HepG2 (cell line): ENCODE results near the gene MARK2. TPM values are rescaled to one million over a fixed set of nuclear protein-coding genes. Genes with fewer than 3 reads are reported as not detected.

ENCODE experiments used
- LCORL ChIP-seq, 2 experiments: fragments of 450-650 bp in 1 of 2; sonication (generic) in 1 of 2; formaldehyde crosslinking in 1 of 2; IDR thresholded peaks; 2 replicates each; pipeline versions ENCODE4 v1.5.0 to v1.6.1; 2017 to 2020; ENCODE audit warnings: antibody characterized with exemption in 1 of 2, missing genetic modification reagents in 1 of 2
- NAIF1 ChIP-seq: sonication (generic); formaldehyde crosslinking; IDR thresholded peaks from 2 replicates; pipeline ENCODE4 v1.5.0; 2020; ENCODE audit warnings: mild to moderate bottlenecking, missing genetic modification reagents, borderline replicate concordance
- NONO ChIP-seq, 2 experiments: fragments of 450-650 bp in 1 of 2; sonication (generic) in 1 of 2; formaldehyde crosslinking in 1 of 2; IDR thresholded peaks in 1 of 2; conservative IDR thresholded peaks in 1 of 2; 2 replicates each; pipeline versions ENCODE4 v1.6.1 to v1.8.0; 2017 to 2022; ENCODE audit warnings: mild to moderate bottlenecking in 1 of 2, missing genetic modification reagents in 1 of 2, moderate library complexity in 1 of 2
- SALL2 ChIP-seq: sonication (generic); formaldehyde crosslinking; IDR thresholded peaks from 2 replicates; pipeline ENCODE4 v1.8.1; 2023; ENCODE audit warnings: mild to moderate bottlenecking, missing genetic modification reagents, inconsistent platforms
- SOX5 ChIP-seq: IDR thresholded peaks from 2 replicates; pipeline ENCODE4 v1.6.1; 2016; ENCODE audit warnings: borderline replicate concordance
- SUZ12 ChIP-seq: fragments of 150-350 bp; IDR thresholded peaks from 2 replicates; pipeline ENCODE4 v1.6.1; 2014; ENCODE audit warnings: low read depth, low read length
- TARDBP ChIP-seq: sonication (generic); formaldehyde crosslinking; IDR thresholded peaks from 2 replicates; pipeline ENCODE4 v1.8.0; 2022; ENCODE audit warnings: mild to moderate bottlenecking, missing genetic modification reagents
- ZNF451 ChIP-seq: sonication (generic); formaldehyde crosslinking; IDR thresholded peaks from 2 replicates; pipeline ENCODE4 v1.5.0; 2020; ENCODE audit warnings: mild to moderate bottlenecking, missing genetic modification reagents
- ZNF83 ChIP-seq: sonication (generic); formaldehyde crosslinking; IDR thresholded peaks from 2 replicates; pipeline ENCODE4 v1.4.0; 2020; ENCODE audit warnings: missing genetic modification reagents, mild to moderate bottlenecking, borderline replicate concordance
- polyA plus RNA-seq, 8 experiments: library from polyadenylated mRNA; depleted of rRNA in 3 of 8; stranded (reverse) in 7 of 8; unstranded in 1 of 8; fragments of >200 nt; fragmentation: Illumina TruSeq in 4 of 8; extraction: Trizol in 4 of 8; gene quantifications; 2 replicates each; pipeline versions ENCODE4 v1.2.1 to v1.2.3, GENCODE V29; 2011 to 2016; ENCODE audit warnings: low read depth in 4 of 8, missing spikeins in 1 of 8, mixed read lengths in 1 of 8; ENCODE audit not compliant: insufficient read depth in 1 of 8
- total RNA-seq, 5 experiments: library from RNA; depleted of rRNA; stranded (reverse); fragments of >200 nt; fragmentation: Illumina TruSeq; extraction: Trizol; gene quantifications; 2 replicates each; pipeline ENCODE4 v1.2.3, GENCODE V29; 2016; ENCODE audit warnings: low read depth in 1 of 5
- TF ChIP-seq, protein P1 (sequence below): sonication (generic); formaldehyde crosslinking; IDR thresholded peaks from 2 replicates; pipeline ENCODE4 v1.4.0; 2020; ENCODE audit warnings: mild to moderate bottlenecking, low read depth, missing genetic modification reagents
- TF ChIP-seq, protein P2 (sequence below): sonication (generic); formaldehyde crosslinking; IDR thresholded peaks from 2 replicates; pipeline ENCODE4 v1.4.0; 2020; ENCODE audit warnings: missing genetic modification reagents, borderline replicate concordance
- TF ChIP-seq, protein P3 (sequence below): sonication (generic); formaldehyde crosslinking; IDR thresholded peaks from 2 replicates; pipeline ENCODE4 v1.4.0; 2020; ENCODE audit warnings: mild to moderate bottlenecking, missing genetic modification reagents
- TF ChIP-seq, protein P4 (sequence below): sonication (generic); formaldehyde crosslinking; IDR thresholded peaks from 2 replicates; pipeline ENCODE4 v1.5.1; 2020; ENCODE audit warnings: missing genetic modification reagents, mild to moderate bottlenecking, borderline replicate concordance
- TF ChIP-seq, protein P5 (sequence below): sonication (generic); formaldehyde crosslinking; IDR thresholded peaks from 2 replicates; pipeline ENCODE4 v1.5.1; 2020; ENCODE audit warnings: missing genetic modification reagents, mild to moderate bottlenecking, borderline replicate concordance
- TF ChIP-seq, protein P6 (sequence below): sonication (generic); formaldehyde crosslinking; IDR thresholded peaks from 2 replicates; pipeline ENCODE4 v1.4.0; 2020; ENCODE audit warnings: missing genetic modification reagents, mild to moderate bottlenecking, borderline replicate concordance
- TF ChIP-seq, protein P7 (sequence below): IDR thresholded peaks from 2 replicates; pipeline ENCODE4 v1.6.1; 2016

The MARK2 gene
- total and polyA plus RNA-seq, 2 of the 13 experiments (the other 11 are each of a cell fraction or from before 2014, with no cell fraction given): 13.5 to 13.9 TPM

DNA sequence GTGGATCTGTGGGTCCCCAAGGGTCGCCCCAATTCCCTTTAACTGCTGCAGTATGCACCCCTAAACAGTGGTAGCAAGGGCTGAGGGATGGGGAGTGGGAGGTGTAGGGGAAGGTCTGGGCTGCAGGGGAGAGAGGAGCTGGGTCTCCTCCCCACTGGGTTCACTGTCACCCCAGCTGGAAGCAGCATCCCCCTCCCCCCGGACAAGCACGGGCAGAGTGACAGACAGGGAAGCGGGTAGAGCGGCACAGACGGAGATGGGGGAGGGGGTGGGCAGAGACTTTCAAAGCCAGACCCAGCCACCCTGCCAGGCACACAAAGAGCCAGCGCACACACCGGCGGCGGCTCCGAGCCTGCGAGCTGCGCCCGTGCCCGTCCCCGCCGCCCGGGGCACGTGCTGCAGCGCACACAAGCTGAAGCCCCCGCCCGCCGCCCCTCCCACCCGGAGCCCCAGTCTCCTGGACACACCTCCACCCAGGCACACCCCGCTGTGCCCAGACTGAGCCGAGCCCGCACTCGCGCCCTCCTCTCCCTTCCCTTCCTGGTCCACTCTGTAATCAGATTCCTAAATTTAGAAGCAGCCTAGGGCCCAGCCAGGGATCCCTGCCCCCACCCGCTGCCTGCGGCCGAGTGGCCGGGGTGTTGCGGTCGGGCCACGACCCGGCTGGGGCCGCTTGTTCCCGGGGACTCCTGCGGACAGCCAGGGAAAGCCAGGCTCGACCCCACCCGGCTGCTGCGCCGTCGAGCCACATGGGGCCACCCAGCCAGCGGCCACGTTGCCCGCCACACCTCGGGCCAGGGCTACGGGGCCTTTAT is 79.0 kb downstream of the MARK2 start (continued):
- TF ChIP-seq ZNF83 (CRISPR knock-in tag): no peak
- TF ChIP-seq, protein P1, sequence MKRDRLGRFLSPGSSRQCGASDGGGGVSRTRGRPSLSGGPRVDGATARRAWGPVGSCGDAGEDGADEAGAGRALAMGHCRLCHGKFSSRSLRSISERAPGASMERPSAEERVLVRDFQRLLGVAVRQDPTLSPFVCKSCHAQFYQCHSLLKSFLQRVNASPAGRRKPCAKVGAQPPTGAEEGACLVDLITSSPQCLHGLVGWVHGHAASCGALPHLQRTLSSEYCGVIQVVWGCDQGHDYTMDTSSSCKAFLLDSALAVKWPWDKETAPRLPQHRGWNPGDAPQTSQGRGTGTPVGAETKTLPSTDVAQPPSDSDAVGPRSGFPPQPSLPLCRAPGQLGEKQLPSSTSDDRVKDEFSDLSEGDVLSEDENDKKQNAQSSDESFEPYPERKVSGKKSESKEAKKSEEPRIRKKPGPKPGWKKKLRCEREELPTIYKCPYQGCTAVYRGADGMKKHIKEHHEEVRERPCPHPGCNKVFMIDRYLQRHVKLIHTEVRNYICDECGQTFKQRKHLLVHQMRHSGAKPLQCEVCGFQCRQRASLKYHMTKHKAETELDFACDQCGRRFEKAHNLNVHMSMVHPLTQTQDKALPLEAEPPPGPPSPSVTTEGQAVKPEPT (CRISPR knock-in tag): no peak
- TF ChIP-seq SUZ12: no peak
- TF ChIP-seq, protein P2, sequence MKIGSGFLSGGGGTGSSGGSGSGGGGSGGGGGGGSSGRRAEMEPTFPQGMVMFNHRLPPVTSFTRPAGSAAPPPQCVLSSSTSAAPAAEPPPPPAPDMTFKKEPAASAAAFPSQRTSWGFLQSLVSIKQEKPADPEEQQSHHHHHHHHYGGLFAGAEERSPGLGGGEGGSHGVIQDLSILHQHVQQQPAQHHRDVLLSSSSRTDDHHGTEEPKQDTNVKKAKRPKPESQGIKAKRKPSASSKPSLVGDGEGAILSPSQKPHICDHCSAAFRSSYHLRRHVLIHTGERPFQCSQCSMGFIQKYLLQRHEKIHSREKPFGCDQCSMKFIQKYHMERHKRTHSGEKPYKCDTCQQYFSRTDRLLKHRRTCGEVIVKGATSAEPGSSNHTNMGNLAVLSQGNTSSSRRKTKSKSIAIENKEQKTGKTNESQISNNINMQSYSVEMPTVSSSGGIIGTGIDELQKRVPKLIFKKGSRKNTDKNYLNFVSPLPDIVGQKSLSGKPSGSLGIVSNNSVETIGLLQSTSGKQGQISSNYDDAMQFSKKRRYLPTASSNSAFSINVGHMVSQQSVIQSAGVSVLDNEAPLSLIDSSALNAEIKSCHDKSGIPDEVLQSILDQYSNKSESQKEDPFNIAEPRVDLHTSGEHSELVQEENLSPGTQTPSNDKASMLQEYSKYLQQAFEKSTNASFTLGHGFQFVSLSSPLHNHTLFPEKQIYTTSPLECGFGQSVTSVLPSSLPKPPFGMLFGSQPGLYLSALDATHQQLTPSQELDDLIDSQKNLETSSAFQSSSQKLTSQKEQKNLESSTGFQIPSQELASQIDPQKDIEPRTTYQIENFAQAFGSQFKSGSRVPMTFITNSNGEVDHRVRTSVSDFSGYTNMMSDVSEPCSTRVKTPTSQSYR: peak; percentile 72; the same call in 1 of the 2 replicates
- peak; percentile 34; the same call in 1 of the 2 replicates for TF ChIP-seq TARDBP
- TF ChIP-seq, protein P3, sequence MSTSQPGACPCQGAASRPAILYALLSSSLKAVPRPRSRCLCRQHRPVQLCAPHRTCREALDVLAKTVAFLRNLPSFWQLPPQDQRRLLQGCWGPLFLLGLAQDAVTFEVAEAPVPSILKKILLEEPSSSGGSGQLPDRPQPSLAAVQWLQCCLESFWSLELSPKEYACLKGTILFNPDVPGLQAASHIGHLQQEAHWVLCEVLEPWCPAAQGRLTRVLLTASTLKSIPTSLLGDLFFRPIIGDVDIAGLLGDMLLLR (CRISPR knock-in tag): no peak
- TF ChIP-seq, protein P4, sequence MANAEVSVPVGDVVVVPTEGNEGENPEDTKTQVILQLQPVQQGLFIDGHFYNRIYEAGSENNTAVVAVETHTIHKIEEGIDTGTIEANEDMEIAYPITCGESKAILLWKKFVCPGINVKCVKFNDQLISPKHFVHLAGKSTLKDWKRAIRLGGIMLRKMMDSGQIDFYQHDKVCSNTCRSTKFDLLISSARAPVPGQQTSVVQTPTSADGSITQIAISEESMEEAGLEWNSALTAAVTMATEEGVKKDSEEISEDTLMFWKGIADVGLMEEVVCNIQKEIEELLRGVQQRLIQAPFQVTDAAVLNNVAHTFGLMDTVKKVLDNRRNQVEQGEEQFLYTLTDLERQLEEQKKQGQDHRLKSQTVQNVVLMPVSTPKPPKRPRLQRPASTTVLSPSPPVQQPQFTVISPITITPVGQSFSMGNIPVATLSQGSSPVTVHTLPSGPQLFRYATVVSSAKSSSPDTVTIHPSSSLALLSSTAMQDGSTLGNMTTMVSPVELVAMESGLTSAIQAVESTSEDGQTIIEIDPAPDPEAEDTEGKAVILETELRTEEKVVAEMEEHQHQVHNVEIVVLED (CRISPR knock-in tag): no peak
- TF ChIP-seq, protein P5, sequence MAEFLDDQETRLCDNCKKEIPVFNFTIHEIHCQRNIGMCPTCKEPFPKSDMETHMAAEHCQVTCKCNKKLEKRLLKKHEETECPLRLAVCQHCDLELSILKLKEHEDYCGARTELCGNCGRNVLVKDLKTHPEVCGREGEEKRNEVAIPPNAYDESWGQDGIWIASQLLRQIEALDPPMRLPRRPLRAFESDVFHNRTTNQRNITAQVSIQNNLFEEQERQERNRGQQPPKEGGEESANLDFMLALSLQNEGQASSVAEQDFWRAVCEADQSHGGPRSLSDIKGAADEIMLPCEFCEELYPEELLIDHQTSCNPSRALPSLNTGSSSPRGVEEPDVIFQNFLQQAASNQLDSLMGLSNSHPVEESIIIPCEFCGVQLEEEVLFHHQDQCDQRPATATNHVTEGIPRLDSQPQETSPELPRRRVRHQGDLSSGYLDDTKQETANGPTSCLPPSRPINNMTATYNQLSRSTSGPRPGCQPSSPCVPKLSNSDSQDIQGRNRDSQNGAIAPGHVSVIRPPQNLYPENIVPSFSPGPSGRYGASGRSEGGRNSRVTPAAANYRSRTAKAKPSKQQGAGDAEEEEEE (CRISPR knock-in tag): no peak
- TF ChIP-seq LCORL (IDR thresholded peaks at IDR 0.05): no peak
- TF ChIP-seq LCORL (CRISPR knock-in tag; IDR thresholded peaks at IDR 0.05): 0 out of 2 replicates have a peak, but pooled peaks have one; percentile 32
- TF ChIP-seq, protein P6, sequence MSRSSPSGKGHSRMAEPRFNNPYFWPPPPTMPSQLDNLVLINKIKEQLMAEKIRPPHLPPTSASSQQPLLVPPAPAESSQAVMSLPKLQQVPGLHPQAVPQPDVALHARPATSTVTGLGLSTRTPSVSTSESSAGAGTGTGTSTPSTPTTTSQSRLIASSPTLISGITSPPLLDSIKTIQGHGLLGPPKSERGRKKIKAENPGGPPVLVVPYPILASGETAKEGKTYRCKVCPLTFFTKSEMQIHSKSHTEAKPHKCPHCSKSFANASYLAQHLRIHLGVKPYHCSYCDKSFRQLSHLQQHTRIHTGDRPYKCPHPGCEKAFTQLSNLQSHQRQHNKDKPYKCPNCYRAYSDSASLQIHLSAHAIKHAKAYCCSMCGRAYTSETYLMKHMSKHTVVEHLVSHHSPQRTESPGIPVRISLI (CRISPR knock-in tag): no peak
- no peak for TF ChIP-seq NONO (IDR thresholded peaks at IDR 0.05)
- TF ChIP-seq NONO (CRISPR knock-in tag; conservative IDR thresholded peaks at IDR 0.05): peak; percentile 36; the same call in 1 of the 2 replicates
- TF ChIP-seq NAIF1: no peak
- TF ChIP-seq, protein P7, sequence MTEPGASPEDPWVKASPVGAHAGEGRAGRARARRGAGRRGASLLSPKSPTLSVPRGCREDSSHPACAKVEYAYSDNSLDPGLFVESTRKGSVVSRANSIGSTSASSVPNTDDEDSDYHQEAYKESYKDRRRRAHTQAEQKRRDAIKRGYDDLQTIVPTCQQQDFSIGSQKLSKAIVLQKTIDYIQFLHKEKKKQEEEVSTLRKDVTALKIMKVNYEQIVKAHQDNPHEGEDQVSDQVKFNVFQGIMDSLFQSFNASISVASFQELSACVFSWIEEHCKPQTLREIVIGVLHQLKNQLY (CRISPR knock-in tag): no peak
- TF ChIP-seq ZNF451: no peak
- 0 out of 2 replicates have a peak, but pooled peaks have one; percentile 29 for TF ChIP-seq SALL2 (CRISPR knock-in tag)
- TF ChIP-seq SOX5 (CRISPR knock-in tag): peak; percentile 40; the same call in 1 of the 2 replicates
